ENCODE measurements around the gene SGMS2.

DNA sequence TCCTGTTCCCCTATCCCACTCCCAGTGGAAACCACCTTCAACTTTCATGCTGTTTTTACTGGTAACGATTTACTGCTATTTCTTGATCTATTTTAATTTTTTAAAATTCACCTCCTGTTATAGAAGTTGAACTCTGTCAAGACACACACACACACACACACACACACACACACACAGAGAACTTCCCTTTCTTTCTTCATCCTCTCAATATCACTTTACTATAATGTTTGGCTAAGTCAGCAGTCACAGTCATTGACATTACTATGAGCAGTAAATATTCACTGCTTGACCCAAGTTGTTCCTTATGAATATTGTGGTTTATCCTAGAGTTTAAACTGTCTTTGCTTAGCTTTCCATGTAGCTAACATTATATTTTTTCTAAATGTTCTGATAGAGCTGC is 24.0 kb upstream of the SGMS2 start:
- TF ChIP-seq SYNCRIP (IDR thresholded peaks at IDR 0.05; ENCODE audit: insufficient read depth, low read depth, low read length) (no peak), SP140L (CRISPR knock-in tag; IDR thresholded peaks at IDR 0.05; ENCODE audit: borderline replicate concordance) (no peak), GABPB1 (CRISPR knock-in tag; IDR thresholded peaks at IDR 0.05) (no peak), ZNF124 (CRISPR knock-in tag; IDR thresholded peaks at IDR 0.05) (no peak)
- TF ChIP-seq, protein P1, sequence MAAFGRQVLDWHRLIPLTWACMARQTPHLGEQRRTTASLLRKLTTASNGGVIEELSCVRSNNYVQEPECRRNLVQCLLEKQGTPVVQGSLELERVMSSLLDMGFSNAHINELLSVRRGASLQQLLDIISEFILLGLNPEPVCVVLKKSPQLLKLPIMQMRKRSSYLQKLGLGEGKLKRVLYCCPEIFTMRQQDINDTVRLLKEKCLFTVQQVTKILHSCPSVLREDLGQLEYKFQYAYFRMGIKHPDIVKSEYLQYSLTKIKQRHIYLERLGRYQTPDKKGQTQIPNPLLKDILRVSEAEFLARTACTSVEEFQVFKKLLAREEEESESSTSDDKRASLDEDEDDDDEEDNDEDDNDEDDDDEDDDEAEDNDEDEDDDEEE (CRISPR knock-in tag; IDR thresholded peaks at IDR 0.05) = no peak
- TF ChIP-seq, protein P2, sequence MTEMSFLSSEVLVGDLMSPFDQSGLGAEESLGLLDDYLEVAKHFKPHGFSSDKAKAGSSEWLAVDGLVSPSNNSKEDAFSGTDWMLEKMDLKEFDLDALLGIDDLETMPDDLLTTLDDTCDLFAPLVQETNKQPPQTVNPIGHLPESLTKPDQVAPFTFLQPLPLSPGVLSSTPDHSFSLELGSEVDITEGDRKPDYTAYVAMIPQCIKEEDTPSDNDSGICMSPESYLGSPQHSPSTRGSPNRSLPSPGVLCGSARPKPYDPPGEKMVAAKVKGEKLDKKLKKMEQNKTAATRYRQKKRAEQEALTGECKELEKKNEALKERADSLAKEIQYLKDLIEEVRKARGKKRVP (CRISPR knock-in tag; IDR thresholded peaks at IDR 0.05) = no peak
